GM21576 (cell line): ENCODE data around the gene KNDC1.
"Not testable (repeated sequence)": the region's sequence is repeated elsewhere in the genome, so short reads cannot be mapped to it uniquely, and the experiment has no call there.

ENCODE experiments used
- ATAC-seq: cut with Tn5 transposase; IDR thresholded peaks from one replicate; pipeline ENCODE4 v1.9.1; 2021; ENCODE audit warnings: mild to moderate bottlenecking, moderate library complexity; ENCODE audit not compliant: unreplicated experiment

KNDC1 gene

GRCh38 chr10:133253361-133253955 is 93.4 kb downstream of the KNDC1 start:
- no peak for ATAC-seq

DNA sequence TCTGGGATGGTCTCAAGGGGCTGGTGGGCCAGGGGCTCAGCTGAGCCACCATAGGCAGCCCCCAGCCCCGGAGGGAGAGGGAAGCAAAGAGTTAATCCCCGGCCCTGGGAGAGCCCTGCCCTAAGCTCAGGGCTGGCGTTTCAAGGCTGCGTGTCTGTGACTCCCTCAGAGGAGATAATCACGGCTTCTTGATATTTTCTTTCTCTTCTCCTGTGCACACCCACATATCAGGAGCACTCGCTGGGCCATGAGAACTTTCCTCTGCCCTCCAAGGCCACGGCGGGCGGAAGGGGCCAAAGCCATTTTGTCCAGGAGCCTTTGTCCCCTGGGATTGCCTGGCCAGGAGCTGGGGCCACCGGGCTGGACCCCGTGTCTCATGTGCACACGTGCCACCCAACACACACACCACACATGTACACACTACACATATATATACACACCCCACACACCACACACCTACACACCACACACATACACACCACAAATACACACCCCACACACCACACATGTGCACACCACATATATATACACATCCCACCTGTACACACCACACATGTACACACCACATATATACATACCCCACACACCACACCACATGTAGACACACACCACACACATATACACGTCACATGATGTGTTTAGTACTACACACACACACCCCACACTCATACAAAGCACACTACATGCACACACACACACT is 94.6 kb downstream of the KNDC1 start:
- ATAC-seq, result no peak

- no peak for ATAC-seq
Observed at GRCh38 chr10:133255323-133255722, 95.3 kb downstream of the KNDC1 start.

DNA sequence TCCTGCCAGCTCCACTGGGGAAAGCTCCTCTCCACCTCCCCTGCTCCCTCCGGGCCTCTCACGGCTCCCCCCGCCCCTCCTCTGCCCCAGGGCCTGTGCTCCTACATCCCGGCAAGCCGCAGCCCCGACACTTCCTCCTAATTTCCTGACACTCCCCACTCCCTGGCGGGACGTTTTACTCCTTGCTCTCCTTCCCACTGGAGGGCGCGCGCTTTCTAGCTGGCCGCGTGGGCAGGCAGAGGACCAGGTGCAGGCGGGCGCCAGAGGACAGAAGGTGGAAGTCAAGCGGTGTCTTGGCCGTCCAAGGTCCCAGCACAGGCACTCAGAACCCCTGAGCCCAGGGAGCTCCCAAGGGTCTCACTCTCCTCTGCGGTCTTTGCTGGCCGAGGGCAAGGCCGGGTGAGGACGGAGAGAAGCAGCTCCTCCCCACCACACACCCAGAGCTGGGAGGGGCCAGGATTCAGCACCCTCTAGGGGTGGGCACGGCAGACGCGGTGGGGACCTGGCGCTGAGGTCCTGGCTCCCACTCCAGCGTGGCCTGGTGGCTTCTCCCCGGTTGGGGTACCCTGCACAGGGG is 97.6 kb downstream of the KNDC1 start:
- ATAC-seq, result no peak

DNA sequence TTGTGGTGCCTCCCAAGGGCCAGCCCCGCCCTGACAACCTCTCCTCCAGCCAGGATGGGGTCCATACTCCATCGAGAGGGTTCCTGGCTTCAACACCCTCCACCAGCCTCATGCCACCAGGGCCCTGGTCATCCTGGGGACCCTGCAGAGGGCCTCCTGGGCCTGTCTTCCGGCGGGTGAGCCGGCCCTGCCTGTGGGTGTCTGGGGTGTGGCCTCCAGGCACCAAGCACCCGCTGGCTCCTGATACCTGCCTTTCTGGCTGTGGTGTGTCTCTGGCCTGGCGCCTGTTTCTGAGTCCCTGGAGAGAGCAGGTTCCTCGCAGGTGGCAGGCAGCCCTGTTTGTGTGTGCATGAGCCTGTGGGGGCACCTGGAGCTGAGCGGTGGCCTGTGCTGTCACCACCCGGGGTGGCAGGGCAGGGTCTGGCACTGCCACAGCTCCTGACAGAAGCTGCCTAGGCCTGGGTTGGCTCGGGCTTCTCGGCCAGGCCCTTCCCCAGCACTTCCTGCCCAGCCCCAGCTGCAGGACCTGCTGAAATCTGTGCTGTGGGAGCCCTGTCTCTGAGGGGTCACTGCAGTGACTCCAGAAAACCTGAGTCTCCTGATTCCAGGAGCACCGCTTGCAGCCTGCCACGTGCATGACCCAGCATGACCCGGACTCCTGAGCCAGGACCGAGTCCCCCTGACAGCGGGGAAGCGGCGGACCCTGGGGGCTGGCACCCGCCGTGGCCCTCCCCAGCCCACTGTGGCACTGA is 98.2 kb downstream of the KNDC1 start:
- ATAC-seq, result no peak

DNA sequence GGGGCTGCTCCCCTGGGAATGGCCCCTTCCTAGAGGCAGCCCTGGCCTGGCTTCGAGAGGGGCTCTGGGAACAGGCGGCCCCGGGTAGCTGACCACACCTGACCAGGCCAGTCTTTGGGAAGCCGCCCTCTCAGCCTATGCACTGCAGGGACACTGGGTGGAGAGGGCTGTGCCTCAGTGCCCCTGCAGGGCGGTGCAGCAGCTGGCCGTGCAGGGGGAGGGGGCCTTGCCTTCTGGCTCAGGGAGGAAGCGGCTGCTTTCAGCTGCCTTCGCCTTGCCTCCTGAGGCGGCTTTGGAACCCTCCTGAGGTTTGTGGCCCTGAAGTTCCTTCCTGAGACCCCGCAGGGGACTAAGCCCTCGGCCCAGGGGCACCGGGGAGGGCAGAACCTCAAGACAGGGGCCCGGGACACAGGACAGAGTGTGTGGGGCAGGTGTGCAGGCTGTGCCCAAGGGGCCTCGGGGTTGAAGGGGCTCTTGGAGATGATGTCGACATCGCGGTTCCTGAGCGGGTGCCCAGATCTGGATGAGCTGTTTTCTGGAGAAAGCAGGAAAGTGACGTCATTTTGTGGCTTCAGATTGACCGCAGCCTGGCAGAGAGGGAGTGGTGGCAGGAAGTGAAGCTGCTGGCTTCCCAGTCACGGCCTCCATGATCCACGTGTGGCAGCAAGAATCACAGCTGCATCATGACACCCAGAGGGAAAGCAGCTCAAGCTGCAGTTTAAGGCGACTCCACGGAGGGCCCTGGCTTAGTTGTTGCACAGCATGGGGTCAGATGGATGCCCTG is 99.0 kb downstream of the KNDC1 start:
- ATAC-seq, result no peak

DNA sequence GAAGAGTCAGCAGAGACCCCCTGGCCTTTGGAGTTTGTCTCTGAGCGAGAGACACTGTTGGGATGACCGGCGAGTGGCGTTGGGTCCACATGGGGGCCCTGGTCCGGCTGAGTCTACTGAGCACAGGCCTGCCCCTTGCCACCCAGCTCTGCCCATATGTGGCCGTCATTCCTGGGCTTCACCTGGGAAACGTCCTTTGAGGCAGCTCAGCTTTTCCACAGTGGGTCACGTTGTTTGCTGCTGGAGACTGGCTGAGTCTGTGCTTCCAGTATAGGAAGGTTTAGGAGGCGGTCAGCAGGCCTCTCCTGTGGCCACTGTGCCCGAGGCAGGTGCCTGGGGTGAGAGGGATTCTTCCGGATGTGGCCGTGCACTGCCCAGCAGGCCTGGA is 99.6 kb downstream of the KNDC1 start:
- no peak for ATAC-seq

DNA sequence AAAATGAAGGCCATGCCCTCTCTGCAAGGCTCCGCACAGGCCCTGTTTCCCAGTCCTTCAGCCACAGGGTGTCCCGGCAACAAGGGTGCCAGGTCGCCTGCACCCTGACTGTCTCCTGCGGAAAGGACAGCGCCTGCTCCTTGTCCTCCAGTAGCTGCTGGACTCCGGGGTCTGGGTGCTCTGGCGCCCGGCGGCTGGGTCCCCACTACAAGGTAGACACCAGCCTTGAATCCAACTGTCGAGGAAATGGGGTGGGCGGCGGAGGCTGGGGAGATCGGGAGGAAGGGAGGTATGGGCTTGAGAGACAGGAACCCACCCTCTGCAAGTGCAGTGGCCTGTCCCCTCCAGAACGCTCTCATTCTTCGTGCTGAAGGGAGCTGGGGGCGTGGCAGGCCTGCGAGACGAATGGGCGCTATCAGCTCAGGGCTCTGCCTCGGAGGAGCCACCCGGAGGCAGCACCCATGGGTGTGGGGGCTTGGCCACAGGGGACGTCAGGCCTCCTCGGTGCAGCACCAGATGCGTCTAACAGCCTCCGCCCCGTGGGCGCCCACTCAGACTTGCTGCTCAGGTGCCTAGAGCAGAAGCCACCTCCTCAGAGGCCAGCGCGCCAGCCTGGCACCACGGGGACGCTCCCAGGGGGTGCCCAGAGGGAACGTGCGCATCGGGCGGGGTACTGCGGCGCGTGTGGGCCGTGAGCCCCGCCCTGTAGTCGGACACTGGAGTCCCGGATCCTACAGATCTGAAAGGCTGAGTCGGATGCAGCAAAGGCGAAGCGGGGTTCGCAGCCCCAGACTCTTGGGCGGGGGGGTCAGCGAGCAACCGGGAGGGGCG is 101.1 kb downstream of the KNDC1 start:
- ATAC-seq, result peak; percentile 38

GRCh38 chr10:133261726-133262325 is 101.8 kb downstream of the KNDC1 start:
- peak; percentile 33 for ATAC-seq

DNA sequence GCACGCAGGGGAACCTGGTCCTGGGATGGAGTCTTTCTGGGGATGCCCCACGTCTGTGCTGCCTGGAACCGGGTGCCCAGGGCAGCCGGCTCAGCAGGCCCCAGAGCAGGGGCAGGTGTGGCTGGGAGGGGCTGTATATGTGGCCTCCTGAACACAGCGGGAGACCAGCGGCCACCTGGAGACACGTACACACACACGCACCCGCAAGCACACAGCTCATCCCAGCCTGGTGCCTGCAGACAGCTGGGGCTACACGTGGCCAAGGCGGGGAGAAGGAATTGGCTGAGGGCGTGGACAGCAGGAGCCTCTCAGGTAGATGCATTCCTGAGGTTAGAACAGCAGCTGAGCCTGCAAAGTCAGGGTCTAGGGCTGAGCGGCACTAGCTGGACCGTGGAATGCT is 102.7 kb downstream of the KNDC1 start:
- no peak for ATAC-seq

- ATAC-seq, result no peak
Observed at GRCh38 chr10:133263674-133264073, 103.7 kb downstream of the KNDC1 start.

- no peak for ATAC-seq
Observed at GRCh38 chr10:133264461-133264860, 104.4 kb downstream of the KNDC1 start.

GRCh38 chr10:133265052-133265451 is 105.0 kb downstream of the KNDC1 start:
- not testable (repeated sequence) for ATAC-seq

DNA sequence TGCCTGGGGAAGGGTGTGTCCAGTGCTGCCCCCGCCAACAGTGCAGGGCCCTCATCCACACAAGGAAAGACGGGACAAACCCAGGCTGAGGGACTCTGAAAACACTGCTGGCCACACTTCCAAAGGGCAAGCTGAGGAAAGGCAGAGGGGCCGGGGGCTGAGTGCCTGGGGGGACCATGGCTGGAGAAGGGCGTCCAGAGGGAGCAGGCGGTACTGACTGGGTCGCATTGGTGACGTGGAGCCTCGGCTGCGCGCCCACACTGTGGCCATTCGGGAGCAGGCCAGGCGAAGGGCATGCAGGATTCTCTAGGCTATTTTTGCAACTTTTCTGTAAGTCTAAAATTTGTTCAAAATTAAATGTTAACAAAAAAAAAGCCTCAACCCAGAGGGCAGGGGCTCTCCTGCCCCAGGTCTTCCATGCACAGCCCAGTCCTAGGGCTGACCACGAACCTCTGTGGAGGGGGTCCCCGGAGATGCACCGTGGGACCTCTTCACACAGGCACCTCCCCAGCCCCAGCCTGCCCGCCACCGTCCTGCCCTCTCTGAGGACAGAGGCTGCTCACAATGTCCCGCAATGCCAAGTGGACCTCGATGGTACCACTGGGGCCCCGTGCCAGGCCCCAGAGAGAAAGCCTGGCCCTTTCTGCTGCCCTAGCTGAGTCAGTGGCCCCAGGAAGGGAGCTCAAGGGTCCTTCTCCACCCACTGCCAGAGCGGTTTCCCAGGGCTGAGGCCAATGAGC is 106.2 kb downstream of the KNDC1 start:
- no peak for ATAC-seq

- ATAC-seq, result no peak
Observed at GRCh38 chr10:133267293-133267692, 107.3 kb downstream of the KNDC1 start.

- no peak for ATAC-seq
Observed at GRCh38 chr10:133267829-133268228, 107.8 kb downstream of the KNDC1 start.

GRCh38 chr10:133268532-133268931 is 108.5 kb downstream of the KNDC1 start:
- ATAC-seq, result no peak

- ATAC-seq, result no peak
Observed at GRCh38 chr10:133269367-133269766, 109.3 kb downstream of the KNDC1 start.

- no peak for ATAC-seq
Observed at GRCh38 chr10:133270204-133270603, 110.2 kb downstream of the KNDC1 start.
